SK-N-SH (cell line): ENCODE results near the gene BTBD9. TPM values are rescaled to one million over a fixed set of nuclear protein-coding genes. Genes with fewer than 3 reads are reported as not detected.

Experiments used
- CTCF ChIA-PET: fragments of 300-600, 350-600 bp; formaldehyde crosslinking; extraction: SDS; loops from one replicate; lab custom pipeline; 2021; lab: Yijun Ruan, JAX
- POLR2A ChIA-PET: fragments of 350-600 bp; sonication (Branson Sonifier 250); formaldehyde crosslinking; extraction: SDS; loops from one replicate; lab custom pipeline; 2020; ENCODE audit warnings: antibody characterized with exemption, inconsistent platforms; lab: Yijun Ruan, JAX
- DNase-seq: peaks from one replicate; pipeline ENCODE4 v3.0.0; 2012
- H2AFZ ChIP-seq: fragments of 200-600 bp; sonication (generic); 2 replicates; pipeline ENCODE4 v1.8.1; 2016; ENCODE audit warnings: antibody characterized with exemption, mild to moderate bottlenecking, low read depth
- H3F3A ChIP-seq: fragments of 200-600 bp; sonication (generic); replicated peaks from 2 replicates; pipeline ENCODE3; 2016; ENCODE audit warnings: antibody characterized with exemption, mild to moderate bottlenecking; ENCODE audit not compliant: insufficient read depth
- H3K27ac ChIP-seq, 2 experiments: fragments of 200-500 bp in 1 of 2; fragments of 200-600 bp in 1 of 2; sonication (Bioruptor generic) in 1 of 2; sonication (generic), shearing (Covaris generic) in 1 of 2; 2 replicates each; pipeline versions ENCODE4 v1.5.1 to v1.6.1; 2014 to 2016; ENCODE audit warnings: low read depth in 2 of 2, inconsistent platforms in 1 of 2, low read length in 1 of 2, mild to moderate bottlenecking in 1 of 2, mixed read lengths in 1 of 2
- H3K27me3 ChIP-seq: fragments of 200-600 bp; sonication (generic), shearing (Covaris generic); 2 replicates; pipeline ENCODE4 v1.6.1; 2016; ENCODE audit warnings: mixed run types; ENCODE audit not compliant: insufficient read depth
- H3K36me3 ChIP-seq, 2 experiments: fragments of 200-500 bp in 1 of 2; fragments of 200-600 bp in 1 of 2; sonication (Bioruptor generic) in 1 of 2; sonication (generic) in 1 of 2; replicated peaks in 1 of 2; 2 replicates each; pipeline versions ENCODE3 to v1.5.1; 2014 to 2016; ENCODE audit warnings: low read length in 1 of 2, mild to moderate bottlenecking in 1 of 2; ENCODE audit not compliant: insufficient read depth in 2 of 2, control insufficient read depth in 1 of 2
- H3K4me1 ChIP-seq, 2 experiments: fragments of 200-500 bp in 1 of 2; fragments of 200-600 bp in 1 of 2; sonication (Bioruptor generic) in 1 of 2; sonication (generic), shearing (Covaris generic) in 1 of 2; 2 replicates each; pipeline versions ENCODE4 v1.5.1 to v1.6.1; 2014 to 2016; ENCODE audit warnings: low read depth in 1 of 2, low read length in 1 of 2, mixed run types in 1 of 2; ENCODE audit not compliant: insufficient read depth in 2 of 2, control insufficient read depth in 1 of 2
- H3K4me2 ChIP-seq: fragments of 200-600 bp; sonication (generic), shearing (Covaris generic); 2 replicates; pipeline ENCODE4 v1.6.1; 2017; ENCODE audit warnings: mixed run types
- H3K4me3 ChIP-seq, 2 experiments: fragments of 200-500 bp in 1 of 2; fragments of 200-600 bp in 1 of 2; sonication (Bioruptor generic) in 1 of 2; sonication (generic), shearing (Covaris generic) in 1 of 2; 2 replicates each; pipeline versions ENCODE4 v1.5.1 to v1.8.1; 2014 to 2016; ENCODE audit warnings: low read depth in 2 of 2, inconsistent platforms in 1 of 2, low read length in 1 of 2, mild to moderate bottlenecking in 1 of 2, mixed read lengths in 1 of 2, moderate library complexity in 1 of 2
- H3K79me2 ChIP-seq: fragments of 200-600 bp; sonication (generic); 2 replicates; pipeline ENCODE4 v1.8.1; 2017; ENCODE audit warnings: mild to moderate bottlenecking; ENCODE audit not compliant: insufficient read depth
- H3K9ac ChIP-seq: fragments of 200-600 bp; sonication (generic); 2 replicates; pipeline ENCODE4 v1.6.1; 2017; ENCODE audit warnings: mixed run types
- H3K9me2 ChIP-seq: fragments of 200-600 bp; sonication (generic); 2 replicates; pipeline ENCODE4 v1.6.1; 2017; ENCODE audit warnings: mixed run types
- H3K9me3 ChIP-seq: fragments of 200-600 bp; sonication (generic); 2 replicates; pipeline ENCODE4 v1.6.1; 2017; ENCODE audit warnings: mixed run types, mild to moderate bottlenecking, moderate library complexity
- H4K20me1 ChIP-seq: fragments of 200-600 bp; sonication (generic); 2 replicates; pipeline ENCODE4 v1.6.1; 2017; ENCODE audit warnings: mild to moderate bottlenecking, mixed run types; ENCODE audit not compliant: insufficient read depth
- ELF1 ChIP-seq: IDR thresholded peaks from 2 replicates; pipeline ENCODE4 v1.4.0; 2012
- GATA2 ChIP-seq: sonication (generic); formaldehyde crosslinking; IDR thresholded peaks from 2 replicates; pipeline ENCODE4 v1.5.0; 2020; ENCODE audit warnings: mild to moderate bottlenecking, missing genetic modification reagents
- IRF3 ChIP-seq: fragments of 150-350 bp; IDR thresholded peaks from 2 replicates; pipeline ENCODE4 v1.6.1; 2016; ENCODE audit warnings: mild to moderate bottlenecking, low read depth, low read length
- NRF1 ChIP-seq: IDR thresholded peaks from 2 replicates; pipeline ENCODE4 v1.6.1; 2012; ENCODE audit warnings: low read depth, mild to moderate bottlenecking, low read length
- PBX3 ChIP-seq: IDR thresholded peaks from 2 replicates; pipeline ENCODE4; 2012
- POLR2AphosphoS5 ChIP-seq: IDR thresholded peaks from 2 replicates; pipeline ENCODE4 v1.6.1; 2012; ENCODE audit warnings: low read depth, low read length
- RCOR1 ChIP-seq: fragments of 150-350 bp; IDR thresholded peaks from 2 replicates; pipeline ENCODE4 v1.6.1; 2017; ENCODE audit warnings: antibody characterized with exemption, low read length
- RFX5 ChIP-seq: IDR thresholded peaks from 2 replicates; pipeline ENCODE4 v1.6.1; 2012; ENCODE audit warnings: mild to moderate bottlenecking, improper control_type of control experiment, low read length
- TAF1 ChIP-seq: IDR thresholded peaks from 2 replicates; pipeline ENCODE4 v1.6.1; 2012; ENCODE audit warnings: low read depth, mild to moderate bottlenecking, low read length, moderate library complexity, borderline replicate concordance
- TEAD4 ChIP-seq: IDR thresholded peaks from 2 replicates; pipeline ENCODE4 v1.4.0; 2012; ENCODE audit warnings: mild to moderate bottlenecking, borderline replicate concordance; ENCODE audit not compliant: insufficient read depth
- YY1 ChIP-seq: IDR thresholded peaks from 2 replicates; pipeline ENCODE4 v1.4.0; 2012; ENCODE audit warnings: low read depth, mild to moderate bottlenecking
- WGBS: methylation state at CpG from one replicate; pipeline ENCODE4 v1.1.6; 2017; ENCODE audit warnings: low lambda C conversion rate; 5-methylcytosine and 5-hydroxymethylcytosine counted together
- polyA plus RNA-seq, 3 experiments: library from polyadenylated mRNA; depleted of rRNA; stranded (reverse); fragments of >200 nt; gene quantifications; 2 replicates each; pipeline ENCODE4 v1.2.3, GENCODE V29; 2012
- TF ChIP-seq, protein P1 (sequence below): IDR thresholded peaks from 2 replicates; pipeline ENCODE4 v1.4.0; 2012; ENCODE audit warnings: low read depth

BTBD9 gene
- polyA plus RNA-seq, 1 of the 3 experiments (the other 2 are of a cell fraction) = 2.2 TPM

GRCh38 chr6:38434051-38434450 is 205.7 kb downstream of the BTBD9 start:
- Histone ChIP-seq H3K79me2 (no peaks in the 10 kb centered on the region), H3K27me3 (no peaks in the 10 kb centered on the region), H3K9me3 (no peaks in the 10 kb centered on the region), H3K4me1 (peaks cover 3 to 13% of the 10 kb centered on the region in 2 experiments; a peak in 3 of 4 replicates), H4K20me1 (no peaks in the 10 kb centered on the region), H3F3A (no peaks in the 10 kb centered on the region), H3K36me3 (no peaks in the 10 kb centered on the region), H2AFZ (no peak overlapping the region), H3K9me2 (no peaks in the 10 kb centered on the region), H3K9ac (no peak overlapping the region), H3K4me3 (no peak overlapping the region), H3K4me2 (no peak overlapping the region), H3K27ac (no peak overlapping the region)
- no peak for DNase-seq
- TF ChIP-seq ELF1 (no peak), RCOR1 (no peak), TEAD4 (no peak)
- ChIA-PET POLR2A (interaction anchor here (0.7 kb wide), 1 partner anchor 260 kb away, joined by 3 read pairs; no protein-coding TSS in a partner anchor), CTCF (no interaction called here)
- 95% methylated on average over 1 of the region's 1 CpG for WGBS

DNA sequence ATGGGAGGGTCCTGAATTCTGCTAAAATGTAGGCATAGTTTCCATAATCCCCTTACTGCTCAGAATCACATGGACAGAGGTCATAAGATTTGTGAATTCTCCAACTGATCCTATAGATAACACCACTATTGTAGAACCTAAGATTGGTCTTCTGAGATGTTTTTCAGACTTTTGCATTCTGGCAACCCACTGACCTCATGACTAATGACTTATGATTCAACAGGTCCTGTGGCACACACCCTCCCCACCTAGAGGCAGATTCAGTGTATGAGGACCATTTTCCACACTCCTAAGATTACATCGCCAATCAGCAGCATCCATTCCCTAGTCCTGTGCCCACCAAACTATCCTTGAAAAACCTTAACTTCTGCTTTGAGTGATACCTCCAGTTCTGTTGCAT is 207.2 kb downstream of the BTBD9 start:
- H3K27me3 ChIP-seq = no peaks in the 10 kb centered on the region
- CTCF ChIA-PET = no interaction called here
- H3K9me2 ChIP-seq = no peaks in the 10 kb centered on the region

More for the DNA sequence above, 207.2 kb downstream of the BTBD9 start:
- Histone ChIP-seq H3F3A (no peaks in the 10 kb centered on the region), H2AFZ (no peak overlapping the region), H3K4me2 (no peak overlapping the region), H3K4me3 (no peak overlapping the region), H3K27ac (no peak overlapping the region), H3K79me2 (no peaks in the 10 kb centered on the region), H3K9ac (no peak overlapping the region), H3K9me3 (no peaks in the 10 kb centered on the region), H4K20me1 (no peaks in the 10 kb centered on the region), H3K36me3 (no peaks in the 10 kb centered on the region), H3K4me1 (peaks cover 3 to 10% of the 10 kb centered on the region in 2 experiments; a peak in 3 of 4 replicates)
- 80% methylated on average over 1 of the region's 1 CpG for WGBS
- POLR2A ChIA-PET = no interaction called here
- no peak for DNase-seq
- TF ChIP-seq IRF3 = no peak
- no peak for TF ChIP-seq TEAD4
- TF ChIP-seq, protein P1, sequence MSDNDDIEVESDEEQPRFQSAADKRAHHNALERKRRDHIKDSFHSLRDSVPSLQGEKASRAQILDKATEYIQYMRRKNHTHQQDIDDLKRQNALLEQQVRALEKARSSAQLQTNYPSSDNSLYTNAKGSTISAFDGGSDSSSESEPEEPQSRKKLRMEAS = no peak
- no peak for TF ChIP-seq GATA2 (CRISPR knock-in tag)
- no peak for TF ChIP-seq PBX3
- TF ChIP-seq RFX5 = no peak
- no peak for TF ChIP-seq POLR2AphosphoS5
- no peak for TF ChIP-seq NRF1
- TF ChIP-seq TAF1 = no peak
- no peak for TF ChIP-seq YY1
